ENCODE data around the gene RPL15. TPM values are rescaled to one million over a fixed set of nuclear protein-coding genes. Genes with fewer than 3 reads are reported as not detected.

Gene RPL15
- total RNA-seq, 1 donor from 2014 or later, result 5,928 TPM

DNA sequence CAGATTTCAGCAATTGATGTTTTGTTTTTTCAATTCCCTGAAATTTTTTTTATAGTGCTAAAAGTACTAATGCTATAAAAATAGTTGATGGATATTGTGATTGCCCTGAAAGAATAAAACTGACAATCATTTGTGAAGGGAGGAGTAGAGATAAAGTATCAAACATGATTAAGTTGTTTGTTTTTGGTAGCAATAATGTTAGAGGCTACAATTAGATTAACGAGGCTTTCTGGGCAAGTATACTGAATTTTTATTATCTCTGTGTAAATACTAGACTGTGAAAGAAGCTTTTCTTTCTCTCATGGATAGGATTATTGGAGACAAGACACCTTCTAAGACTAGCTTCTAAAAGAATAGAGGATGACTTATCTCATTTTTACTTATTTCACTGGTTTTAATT is 43.7 kb downstream of the RPL15 start:
- H3K9ac ChIP-seq, result no peak overlapping the region

GRCh38 chr3:23961066-23961465 is 44.1 kb downstream of the RPL15 start:
- H3K27ac Mint-ChIP-seq, result no peak overlapping the region
- Histone ChIP-seq H4K20me1 (ENCODE audit: low read depth) (no peaks in the 10 kb centered on the region), H3K79me2 (ENCODE audit: low read depth) (peaks cover 22% of the 10 kb centered on the region), H3K4me2 (no peak overlapping the region), H3K4me1 (no peaks in the 10 kb centered on the region), H3F3A (ENCODE audit: low read depth) (no peaks in the 10 kb centered on the region), H3K9me3 (ENCODE audit: low read depth) (no peaks in the 10 kb centered on the region), H3K27ac (no peak overlapping the region), H3K36me3 (no peaks in the 10 kb centered on the region), H3K4me3 (no peak overlapping the region), H3K9ac (no peak overlapping the region), H3K27me3 (no peaks in the 10 kb centered on the region), H2AFZ (replicated peaks) (no peak overlapping the region)
- H3K27me3 Mint-ChIP-seq (ENCODE audit: insufficient read depth, low read depth), result no peaks in the 10 kb centered on the region
- no peak for DNase-seq (ENCODE audit: low spot score)
- no peaks in the 10 kb centered on the region for H3K4me1 Mint-ChIP-seq
- TF ChIP-seq CTCF (IDR thresholded peaks at IDR 0.05) (no peak), EZH2 (IDR thresholded peaks at IDR 0.05) (no peak), EZH2phosphoT487 (IDR thresholded peaks at IDR 0.05) (no peak)
- H3K9me3 Mint-ChIP-seq, result no peaks in the 10 kb centered on the region
- H3K36me3 Mint-ChIP-seq, result peaks cover 43% of the 10 kb centered on the region
- H3K4me3 Mint-ChIP-seq, result no peak overlapping the region

More for the DNA sequence above, 43.7 kb downstream of the RPL15 start:
- Histone ChIP-seq H3K27ac (no peak overlapping the region), H3K4me3 (no peak overlapping the region), H4K20me1 (ENCODE audit: low read depth) (no peaks in the 10 kb centered on the region), H3K27me3 (no peaks in the 10 kb centered on the region), H3K4me1 (no peaks in the 10 kb centered on the region), H3K9me3 (ENCODE audit: low read depth) (no peaks in the 10 kb centered on the region), H3K36me3 (no peaks in the 10 kb centered on the region), H3K79me2 (ENCODE audit: low read depth) (peaks cover 22% of the 10 kb centered on the region), H2AFZ (replicated peaks) (no peak overlapping the region), H3K4me2 (no peak overlapping the region), H3F3A (ENCODE audit: low read depth) (no peaks in the 10 kb centered on the region)
- Mint-ChIP-seq H3K36me3 (peaks cover 46% of the 10 kb centered on the region), H3K4me3 (no peak overlapping the region), H3K27ac (no peak overlapping the region), H3K27me3 (ENCODE audit: insufficient read depth, low read depth) (no peaks in the 10 kb centered on the region), H3K9me3 (no peaks in the 10 kb centered on the region), H3K4me1 (no peaks in the 10 kb centered on the region)
- no peak for TF ChIP-seq CTCF (IDR thresholded peaks at IDR 0.05)
- TF ChIP-seq EZH2phosphoT487 (IDR thresholded peaks at IDR 0.05), result no peak
- TF ChIP-seq EZH2 (IDR thresholded peaks at IDR 0.05), result no peak
- DNase-seq (ENCODE audit: low spot score), result no peak

GRCh38 chr3:23961913-23962312 is 45.0 kb downstream of the RPL15 start:
- no peak overlapping the region for H3K27ac ChIP-seq
- no peaks in the 10 kb centered on the region for H4K20me1 ChIP-seq (ENCODE audit: low read depth)
- Mint-ChIP-seq H3K9me3 (no peaks in the 10 kb centered on the region), H3K36me3 (peaks cover 41% of the 10 kb centered on the region), H3K4me3 (no peak overlapping the region), H3K27me3 (ENCODE audit: insufficient read depth, low read depth) (no peaks in the 10 kb centered on the region), H3K27ac (no peak overlapping the region), H3K4me1 (no peaks in the 10 kb centered on the region)
- no peaks in the 10 kb centered on the region for H3K9me3 ChIP-seq (ENCODE audit: low read depth)
- TF ChIP-seq EZH2 (IDR thresholded peaks at IDR 0.05) (no peak), CTCF (IDR thresholded peaks at IDR 0.05) (no peak), EZH2phosphoT487 (IDR thresholded peaks at IDR 0.05) (no peak)
- no peaks in the 10 kb centered on the region for H3K27me3 ChIP-seq
- no peak overlapping the region for H3K4me2 ChIP-seq
- peaks cover 4% of the 10 kb centered on the region for H3K36me3 ChIP-seq
- no peak overlapping the region for H2AFZ ChIP-seq (replicated peaks)
- H3K4me1 ChIP-seq, result no peaks in the 10 kb centered on the region
- no peak overlapping the region for H3K4me3 ChIP-seq
- no peak for DNase-seq (ENCODE audit: low spot score)
- no peak overlapping the region for H3K9ac ChIP-seq
- H3K79me2 ChIP-seq (ENCODE audit: low read depth), result peaks cover 18% of the 10 kb centered on the region
- H3F3A ChIP-seq (ENCODE audit: low read depth), result no peaks in the 10 kb centered on the region
